ENCODE data around the gene BLVRB. TPM values are rescaled to one million over a fixed set of nuclear protein-coding genes. Genes with fewer than 3 reads are reported as not detected.

BLVRB gene
- total and polyA plus RNA-seq, 4 donors, result 132 to 1,243 (median 252) TPM

DNA sequence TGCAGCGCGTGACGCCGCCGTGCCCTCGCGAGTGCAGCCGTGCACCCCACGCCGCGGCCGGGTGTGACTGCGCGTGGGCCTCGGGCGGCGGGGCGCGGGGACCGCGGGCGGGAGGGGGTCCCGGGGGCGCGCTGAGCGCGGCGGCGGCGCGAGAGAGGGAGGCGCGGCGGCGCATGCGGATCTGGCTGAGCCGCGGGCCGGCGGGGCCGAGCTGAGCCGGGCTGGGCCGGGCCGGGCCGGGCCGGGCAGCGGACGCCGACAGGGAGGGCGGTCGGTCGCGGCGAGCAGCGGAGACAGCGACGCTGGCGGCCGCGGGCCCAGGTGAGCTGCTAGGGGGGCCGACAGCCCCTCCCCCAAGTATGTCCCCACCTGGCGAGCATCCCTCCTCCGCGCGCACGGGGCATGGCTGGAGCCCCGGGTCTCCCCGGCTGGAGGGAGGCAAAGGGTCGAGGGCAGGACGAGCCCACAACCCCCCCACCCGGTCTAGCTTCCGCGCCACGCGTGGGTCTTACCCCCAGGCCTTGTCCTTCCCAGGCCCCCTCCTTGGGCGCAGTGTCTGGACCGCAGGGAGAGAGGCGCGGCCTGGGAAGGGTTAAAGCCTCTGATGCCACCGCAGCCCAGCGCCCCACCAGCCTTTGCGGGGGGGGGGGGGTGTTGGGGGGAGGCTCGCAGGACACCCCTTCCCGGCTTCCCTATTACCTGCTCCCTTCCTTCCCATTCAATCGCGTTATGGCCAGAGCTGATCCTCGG is 1.6 kb upstream of the BLVRB start, which contains the start of gene SPTBN4:
TSS of gene SPTBN4 (plus strand) at position 17 of the 750 bp plus-strand sequence. CDS start 5,621 bp downstream, outside the sequence.
- DNase-seq (ENCODE audit: low spot score), result no peak
- TF ChIP-seq RXRA (IDR thresholded peaks at IDR 0.05) (no peak), JUND (IDR thresholded peaks at IDR 0.05) (no peak), SP1 (IDR thresholded peaks at IDR 0.05) (no peak), GABPA (IDR thresholded peaks at IDR 0.05 in 1 of 2, conservative IDR thresholded peaks at IDR 0.05 in 1 of 2) (no peak), YY1 (IDR thresholded peaks at IDR 0.05) (no peak), NR2F2 (IDR thresholded peaks at IDR 0.05) (no peak), EGR1 (IDR thresholded peaks at IDR 0.05; ENCODE audit: low read depth in 2 of 2) (no peak), FOXA1 (IDR thresholded peaks at IDR 0.05) (no peak), FOXA2 (IDR thresholded peaks at IDR 0.05) (no peak), TAF1 (conservative IDR thresholded peaks at IDR 0.05) (no peak), HNF4G (IDR thresholded peaks at IDR 0.05) (no peak), HNF4A (conservative IDR thresholded peaks at IDR 0.05) (no peak), RAD21 (IDR thresholded peaks at IDR 0.05) (no peak)
- TF ChIP-seq, protein P1, sequence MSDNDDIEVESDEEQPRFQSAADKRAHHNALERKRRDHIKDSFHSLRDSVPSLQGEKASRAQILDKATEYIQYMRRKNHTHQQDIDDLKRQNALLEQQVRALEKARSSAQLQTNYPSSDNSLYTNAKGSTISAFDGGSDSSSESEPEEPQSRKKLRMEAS (IDR thresholded peaks at IDR 0.05), result no peak
- TF ChIP-seq, protein P2, sequence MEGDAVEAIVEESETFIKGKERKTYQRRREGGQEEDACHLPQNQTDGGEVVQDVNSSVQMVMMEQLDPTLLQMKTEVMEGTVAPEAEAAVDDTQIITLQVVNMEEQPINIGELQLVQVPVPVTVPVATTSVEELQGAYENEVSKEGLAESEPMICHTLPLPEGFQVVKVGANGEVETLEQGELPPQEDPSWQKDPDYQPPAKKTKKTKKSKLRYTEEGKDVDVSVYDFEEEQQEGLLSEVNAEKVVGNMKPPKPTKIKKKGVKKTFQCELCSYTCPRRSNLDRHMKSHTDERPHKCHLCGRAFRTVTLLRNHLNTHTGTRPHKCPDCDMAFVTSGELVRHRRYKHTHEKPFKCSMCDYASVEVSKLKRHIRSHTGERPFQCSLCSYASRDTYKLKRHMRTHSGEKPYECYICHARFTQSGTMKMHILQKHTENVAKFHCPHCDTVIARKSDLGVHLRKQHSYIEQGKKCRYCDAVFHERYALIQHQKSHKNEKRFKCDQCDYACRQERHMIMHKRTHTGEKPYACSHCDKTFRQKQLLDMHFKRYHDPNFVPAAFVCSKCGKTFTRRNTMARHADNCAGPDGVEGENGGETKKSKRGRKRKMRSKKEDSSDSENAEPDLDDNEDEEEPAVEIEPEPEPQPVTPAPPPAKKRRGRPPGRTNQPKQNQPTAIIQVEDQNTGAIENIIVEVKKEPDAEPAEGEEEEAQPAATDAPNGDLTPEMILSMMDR (IDR thresholded peaks at IDR 0.05; ENCODE audit: low read depth, low read length, missing input control), result no peak
- TF ChIP-seq, protein P3, sequence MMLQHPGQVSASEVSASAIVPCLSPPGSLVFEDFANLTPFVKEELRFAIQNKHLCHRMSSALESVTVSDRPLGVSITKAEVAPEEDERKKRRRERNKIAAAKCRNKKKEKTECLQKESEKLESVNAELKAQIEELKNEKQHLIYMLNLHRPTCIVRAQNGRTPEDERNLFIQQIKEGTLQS (IDR thresholded peaks at IDR 0.05), result no peak
- TF ChIP-seq, protein P4, sequence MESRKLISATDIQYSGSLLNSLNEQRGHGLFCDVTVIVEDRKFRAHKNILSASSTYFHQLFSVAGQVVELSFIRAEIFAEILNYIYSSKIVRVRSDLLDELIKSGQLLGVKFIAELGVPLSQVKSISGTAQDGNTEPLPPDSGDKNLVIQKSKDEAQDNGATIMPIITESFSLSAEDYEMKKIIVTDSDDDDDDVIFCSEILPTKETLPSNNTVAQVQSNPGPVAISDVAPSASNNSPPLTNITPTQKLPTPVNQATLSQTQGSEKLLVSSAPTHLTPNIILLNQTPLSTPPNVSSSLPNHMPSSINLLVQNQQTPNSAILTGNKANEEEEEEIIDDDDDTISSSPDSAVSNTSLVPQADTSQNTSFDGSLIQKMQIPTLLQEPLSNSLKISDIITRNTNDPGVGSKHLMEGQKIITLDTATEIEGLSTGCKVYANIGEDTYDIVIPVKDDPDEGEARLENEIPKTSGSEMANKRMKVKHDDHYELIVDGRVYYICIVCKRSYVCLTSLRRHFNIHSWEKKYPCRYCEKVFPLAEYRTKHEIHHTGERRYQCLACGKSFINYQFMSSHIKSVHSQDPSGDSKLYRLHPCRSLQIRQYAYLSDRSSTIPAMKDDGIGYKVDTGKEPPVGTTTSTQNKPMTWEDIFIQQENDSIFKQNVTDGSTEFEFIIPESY (IDR thresholded peaks at IDR 0.05), result no peak
- TF ChIP-seq, protein P5, sequence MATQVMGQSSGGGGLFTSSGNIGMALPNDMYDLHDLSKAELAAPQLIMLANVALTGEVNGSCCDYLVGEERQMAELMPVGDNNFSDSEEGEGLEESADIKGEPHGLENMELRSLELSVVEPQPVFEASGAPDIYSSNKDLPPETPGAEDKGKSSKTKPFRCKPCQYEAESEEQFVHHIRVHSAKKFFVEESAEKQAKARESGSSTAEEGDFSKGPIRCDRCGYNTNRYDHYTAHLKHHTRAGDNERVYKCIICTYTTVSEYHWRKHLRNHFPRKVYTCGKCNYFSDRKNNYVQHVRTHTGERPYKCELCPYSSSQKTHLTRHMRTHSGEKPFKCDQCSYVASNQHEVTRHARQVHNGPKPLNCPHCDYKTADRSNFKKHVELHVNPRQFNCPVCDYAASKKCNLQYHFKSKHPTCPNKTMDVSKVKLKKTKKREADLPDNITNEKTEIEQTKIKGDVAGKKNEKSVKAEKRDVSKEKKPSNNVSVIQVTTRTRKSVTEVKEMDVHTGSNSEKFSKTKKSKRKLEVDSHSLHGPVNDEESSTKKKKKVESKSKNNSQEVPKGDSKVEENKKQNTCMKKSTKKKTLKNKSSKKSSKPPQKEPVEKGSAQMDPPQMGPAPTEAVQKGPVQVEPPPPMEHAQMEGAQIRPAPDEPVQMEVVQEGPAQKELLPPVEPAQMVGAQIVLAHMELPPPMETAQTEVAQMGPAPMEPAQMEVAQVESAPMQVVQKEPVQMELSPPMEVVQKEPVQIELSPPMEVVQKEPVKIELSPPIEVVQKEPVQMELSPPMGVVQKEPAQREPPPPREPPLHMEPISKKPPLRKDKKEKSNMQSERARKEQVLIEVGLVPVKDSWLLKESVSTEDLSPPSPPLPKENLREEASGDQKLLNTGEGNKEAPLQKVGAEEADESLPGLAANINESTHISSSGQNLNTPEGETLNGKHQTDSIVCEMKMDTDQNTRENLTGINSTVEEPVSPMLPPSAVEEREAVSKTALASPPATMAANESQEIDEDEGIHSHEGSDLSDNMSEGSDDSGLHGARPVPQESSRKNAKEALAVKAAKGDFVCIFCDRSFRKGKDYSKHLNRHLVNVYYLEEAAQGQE (IDR thresholded peaks at IDR 0.05), result no peak
- WGBS, result 13% methylated on average over 87 of the region's 87 CpGs
- Histone ChIP-seq H3K27me3 (ENCODE audit: control insufficient read depth in 4 of 4, insufficient read depth in 4 of 4, low read length in 3 of 4) (no peaks in the 10 kb centered on the region), H3K27ac (ENCODE audit: low read depth in 1 of 2, low read length in 2 of 2) (peak within 1 kb of the TSS; percentile 58 to 96), H3K9me3 (ENCODE audit: control insufficient read depth in 4 of 4, low read length in 3 of 4) (no peaks in the 10 kb centered on the region), H3K36me3 (ENCODE audit: control insufficient read depth in 4 of 4, insufficient read depth in 3 of 4, low read depth in 1 of 4, low read length in 3 of 4) (no peaks in the 10 kb centered on the region), H3K4me1 (ENCODE audit: control insufficient read depth in 4 of 4, insufficient read depth in 4 of 4, low read length in 3 of 4) (peaks cover 5 to 39% (median 25%) of the 10 kb centered on the region in 4 donors), H3K4me3 (ENCODE audit: low read depth in 1 of 3, low read length in 3 of 3) (peak within 1 kb of the TSS; percentile 37 to 61 (median 60)), H3K9ac (ENCODE audit: low read depth in 1 of 2, low read length in 2 of 2) (no peak within 1 kb of the TSS)

Data from liver (tissue), 9 donors.